GM23338 (cell line): ENCODE data around the gene SMTN. TPM values are rescaled to one million over a fixed set of nuclear protein-coding genes. Genes with fewer than 3 reads are reported as not detected.

Experiments
- ATAC-seq: fragments of 200-7000 bp; cut with Tn5 transposase; 3 replicates; pipeline ENCODE4 v1.9.1; 2020
- DNase-seq: peaks from one replicate; pipeline ENCODE4 v3.0.0-alpha.2; 2015; ENCODE audit warnings: low spot score
- H2AFZ ChIP-seq: fragments of 200-600 bp; sonication (generic); 2 replicates; pipeline ENCODE4 v1.8.0; 2016; ENCODE audit warnings: antibody characterized with exemption, mild to moderate bottlenecking, moderate library complexity
- H3F3A ChIP-seq: fragments of 200-600 bp; sonication (generic); replicated peaks from 2 replicates; pipeline ENCODE4 v1.8.0; 2017; ENCODE audit warnings: antibody characterized with exemption, mixed run types, low read depth
- H3K27ac ChIP-seq: fragments of 200-600 bp; sonication (generic); 2 replicates; pipeline ENCODE4 v1.6.1; 2016; ENCODE audit warnings: low read depth
- H3K27me3 ChIP-seq: fragments of 200-600 bp; sonication (generic); 2 replicates; pipeline ENCODE4 v1.8.0; 2016; ENCODE audit warnings: mild to moderate bottlenecking, mixed run types, moderate library complexity; ENCODE audit not compliant: insufficient read depth
- H3K36me3 ChIP-seq: fragments of 200-600 bp; sonication (generic); 2 replicates; pipeline ENCODE4 v1.8.0; 2016; ENCODE audit warnings: mild to moderate bottlenecking; ENCODE audit not compliant: insufficient read depth
- H3K4me1 ChIP-seq: fragments of 200-600 bp; sonication (generic); 2 replicates; pipeline ENCODE4 v1.8.0; 2016; ENCODE audit warnings: mild to moderate bottlenecking, moderate library complexity; ENCODE audit not compliant: insufficient read depth
- H3K4me2 ChIP-seq: fragments of 200-600 bp; sonication (generic); 2 replicates; pipeline ENCODE4 v1.7.1; 2017; ENCODE audit warnings: mixed run types
- H3K4me3 ChIP-seq: fragments of 200-600 bp; sonication (generic); 2 replicates; pipeline ENCODE4 v1.6.1; 2016; ENCODE audit warnings: mixed run types
- H3K79me2 ChIP-seq: fragments of 200-600 bp; sonication (generic); replicated peaks from 2 replicates; pipeline ENCODE4 v1.8.0; 2017; ENCODE audit warnings: mild to moderate bottlenecking; ENCODE audit not compliant: insufficient read depth
- H3K9me2 ChIP-seq: fragments of 200-600 bp; sonication (generic); 2 replicates; pipeline ENCODE4 v1.8.0; 2017; ENCODE audit not compliant: insufficient read depth
- H4K20me1 ChIP-seq: fragments of 200-600 bp; sonication (generic); replicated peaks from 2 replicates; pipeline ENCODE4 v1.8.0; 2017; ENCODE audit warnings: mild to moderate bottlenecking; ENCODE audit not compliant: insufficient read depth
- H3K27ac Mint-ChIP-seq: 2 replicates; pipeline ENCODE4 v1.8.0; 2020; ENCODE audit warnings: inconsistent platforms, mild to moderate bottlenecking, moderate library complexity, mixed read lengths
- H3K27me3 Mint-ChIP-seq: 3 replicates; pipeline ENCODE4 v1.8.0; 2022; ENCODE audit warnings: low read depth, mild to moderate bottlenecking, moderate library complexity, mixed read lengths, inconsistent platforms; ENCODE audit not compliant: insufficient read depth, poor library complexity
- H3K36me3 Mint-ChIP-seq: 3 replicates; pipeline ENCODE4 v1.8.0; 2021; ENCODE audit warnings: low read depth, mild to moderate bottlenecking, inconsistent platforms, moderate library complexity, mixed read lengths
- H3K4me1 Mint-ChIP-seq: 3 replicates; pipeline ENCODE4 v1.8.0; 2020; ENCODE audit warnings: mild to moderate bottlenecking, inconsistent platforms, mixed read lengths
- H3K4me3 Mint-ChIP-seq: 3 replicates; pipeline ENCODE4 v1.8.0; 2021; ENCODE audit warnings: moderate library complexity, mild to moderate bottlenecking, inconsistent platforms, mixed read lengths
- H3K9me3 Mint-ChIP-seq: 3 replicates; pipeline ENCODE4 v1.8.0; 2020; ENCODE audit warnings: moderate library complexity, mild to moderate bottlenecking, inconsistent platforms, mixed read lengths
- CREB1 ChIP-seq: fragments of 250-450 bp; sonication (Bioruptor Pico); IDR thresholded peaks from 2 replicates; pipeline ENCODE4 v1.5.0; 2020; ENCODE audit warnings: low read depth, mild to moderate bottlenecking, moderate library complexity
- EZH2 ChIP-seq: fragments of 200-600 bp; sonication (generic); IDR thresholded peaks from one replicate; pipeline ENCODE4 v1.8.0; 2017; ENCODE audit warnings: antibody characterized with exemption, mild to moderate bottlenecking, low read depth; ENCODE audit not compliant: unreplicated experiment
- EZH2phosphoT487 ChIP-seq: fragments of 200-600 bp; sonication (generic); IDR thresholded peaks from one replicate; pipeline ENCODE4 v1.8.1; 2018; ENCODE audit warnings: antibody characterized with exemption; ENCODE audit not compliant: unreplicated experiment
- JUNB ChIP-seq: IDR thresholded peaks from one replicate; pipeline ENCODE4 v1.6.1; 2016; ENCODE audit warnings: antibody characterized with exemption; ENCODE audit not compliant: unreplicated experiment
- NANOG ChIP-seq: IDR thresholded peaks from 2 replicates; pipeline ENCODE4 v1.6.1; 2016; ENCODE audit warnings: antibody characterized with exemption, borderline replicate concordance
- POLR2AphosphoS5 ChIP-seq: IDR thresholded peaks from 2 replicates; pipeline ENCODE4 v1.6.1; 2016; ENCODE audit warnings: antibody characterized with exemption, low read depth
- STAT1 ChIP-seq: IDR thresholded peaks from one replicate; pipeline ENCODE4 v1.6.1; 2016; ENCODE audit warnings: antibody characterized with exemption; ENCODE audit not compliant: unreplicated experiment
- ZNF114 ChIP-seq: fragments of 250-450 bp; sonication (Bioruptor Pico); IDR thresholded peaks from 2 replicates; pipeline ENCODE4 v1.5.0; 2020; ENCODE audit warnings: mild to moderate bottlenecking, moderate library complexity
- ZNF331 ChIP-seq: fragments of 250-450 bp; sonication (Bioruptor Pico); IDR thresholded peaks from 2 replicates; pipeline ENCODE4 v1.5.0; 2020; ENCODE audit warnings: low read depth, mild to moderate bottlenecking, moderate library complexity
- polyA plus RNA-seq: library from polyadenylated mRNA; unstranded; fragments of >200 nt; fragmentation: Nextera tagmentation; extraction: Ambion mirVana; gene quantifications from 2 replicates; pipeline ENCODE4 v1.2.1, GENCODE V29; 2016
- total RNA-seq: library from RNA; depleted of rRNA; stranded (reverse); fragments of >200 nt; shearing (Covaris generic); gene quantifications from 2 replicates; pipeline ENCODE4 v1.2.3, GENCODE V29; 2014
- TF ChIP-seq, protein P1 (sequence below): IDR thresholded peaks from one replicate; pipeline ENCODE4 v1.6.1; 2018; ENCODE audit warnings: antibody characterized with exemption; ENCODE audit not compliant: unreplicated experiment
- TF ChIP-seq, protein P2 (sequence below): fragments of 250-450 bp; sonication (Bioruptor Pico); IDR thresholded peaks from 2 replicates; pipeline ENCODE4 v1.5.0; 2020; ENCODE audit warnings: mild to moderate bottlenecking, moderate library complexity
- TF ChIP-seq, protein P3 (sequence below): IDR thresholded peaks from 2 replicates; pipeline ENCODE4 v1.6.1; 2016; ENCODE audit warnings: antibody characterized with exemption
- TF ChIP-seq, protein P4 (sequence below), 2 experiments: fragments of 200-600 bp in 1 of 2; sonication (generic) in 1 of 2; conservative IDR thresholded peaks; 2 replicates each; pipeline versions ENCODE4 v1.5.1 to v1.6.1; 2016 to 2017; ENCODE audit warnings: antibody characterized with exemption in 2 of 2, low read depth in 2 of 2, mild to moderate bottlenecking in 2 of 2, moderate library complexity in 1 of 2

The SMTN gene
- total and polyA plus RNA-seq, 2 experiments from 2014 or later, result 27.4 to 32.2 TPM

DNA sequence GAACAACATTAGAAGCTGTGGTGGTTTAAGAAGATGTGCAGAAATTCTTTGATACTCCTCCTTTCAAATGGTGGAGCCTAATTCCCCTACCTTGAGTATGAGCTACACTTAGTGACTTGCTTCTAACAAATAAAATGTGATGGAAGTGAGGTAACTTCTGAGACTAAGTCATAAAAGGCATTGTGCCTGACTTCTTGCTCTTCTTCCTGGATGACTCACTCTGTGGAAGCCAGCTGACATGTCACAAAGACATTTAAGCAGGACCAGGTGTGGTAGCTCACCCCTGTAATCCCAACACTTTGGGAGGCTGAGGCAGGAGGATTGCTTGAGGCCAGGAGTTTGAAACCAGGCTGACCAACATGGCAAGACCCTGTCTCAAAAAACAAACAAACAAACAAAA lies 63.1 kb downstream of the SMTN start:
- DNase-seq (no peak), ATAC-seq (no peak)
- no peaks in the 10 kb centered on the region for H3K9me2 ChIP-seq
- Mint-ChIP-seq H3K4me1 (peaks cover 7% of the 10 kb centered on the region; the same call in 2 of the 3 replicates), H3K36me3 (peaks cover 4% of the 10 kb centered on the region; the same call in 1 of the 3 replicates), H3K27me3 (peaks cover 11% of the 10 kb centered on the region), H3K4me3 (no peak overlapping the region), H3K9me3 (peaks cover 33% of the 10 kb centered on the region), H3K27ac (no peak overlapping the region)
- no peaks in the 10 kb centered on the region for H3F3A ChIP-seq
- peaks cover 12% of the 10 kb centered on the region; the same call in 1 of the 2 replicates for H3K4me1 ChIP-seq
- no peak overlapping the region for H3K27ac ChIP-seq
- H3K4me2 ChIP-seq, result no peak overlapping the region
- H3K36me3 ChIP-seq, result no peaks in the 10 kb centered on the region
- peaks cover 8% of the 10 kb centered on the region for H3K79me2 ChIP-seq
- H3K4me3 ChIP-seq, result no peak overlapping the region
- TF ChIP-seq, protein P1, sequence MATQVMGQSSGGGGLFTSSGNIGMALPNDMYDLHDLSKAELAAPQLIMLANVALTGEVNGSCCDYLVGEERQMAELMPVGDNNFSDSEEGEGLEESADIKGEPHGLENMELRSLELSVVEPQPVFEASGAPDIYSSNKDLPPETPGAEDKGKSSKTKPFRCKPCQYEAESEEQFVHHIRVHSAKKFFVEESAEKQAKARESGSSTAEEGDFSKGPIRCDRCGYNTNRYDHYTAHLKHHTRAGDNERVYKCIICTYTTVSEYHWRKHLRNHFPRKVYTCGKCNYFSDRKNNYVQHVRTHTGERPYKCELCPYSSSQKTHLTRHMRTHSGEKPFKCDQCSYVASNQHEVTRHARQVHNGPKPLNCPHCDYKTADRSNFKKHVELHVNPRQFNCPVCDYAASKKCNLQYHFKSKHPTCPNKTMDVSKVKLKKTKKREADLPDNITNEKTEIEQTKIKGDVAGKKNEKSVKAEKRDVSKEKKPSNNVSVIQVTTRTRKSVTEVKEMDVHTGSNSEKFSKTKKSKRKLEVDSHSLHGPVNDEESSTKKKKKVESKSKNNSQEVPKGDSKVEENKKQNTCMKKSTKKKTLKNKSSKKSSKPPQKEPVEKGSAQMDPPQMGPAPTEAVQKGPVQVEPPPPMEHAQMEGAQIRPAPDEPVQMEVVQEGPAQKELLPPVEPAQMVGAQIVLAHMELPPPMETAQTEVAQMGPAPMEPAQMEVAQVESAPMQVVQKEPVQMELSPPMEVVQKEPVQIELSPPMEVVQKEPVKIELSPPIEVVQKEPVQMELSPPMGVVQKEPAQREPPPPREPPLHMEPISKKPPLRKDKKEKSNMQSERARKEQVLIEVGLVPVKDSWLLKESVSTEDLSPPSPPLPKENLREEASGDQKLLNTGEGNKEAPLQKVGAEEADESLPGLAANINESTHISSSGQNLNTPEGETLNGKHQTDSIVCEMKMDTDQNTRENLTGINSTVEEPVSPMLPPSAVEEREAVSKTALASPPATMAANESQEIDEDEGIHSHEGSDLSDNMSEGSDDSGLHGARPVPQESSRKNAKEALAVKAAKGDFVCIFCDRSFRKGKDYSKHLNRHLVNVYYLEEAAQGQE, result no peak
- no peak for TF ChIP-seq EZH2phosphoT487
- no peak for TF ChIP-seq CREB1
- no peak for TF ChIP-seq POLR2AphosphoS5
- TF ChIP-seq ZNF114 (CRISPR knock-in tag), result no peak
- TF ChIP-seq, protein P2, sequence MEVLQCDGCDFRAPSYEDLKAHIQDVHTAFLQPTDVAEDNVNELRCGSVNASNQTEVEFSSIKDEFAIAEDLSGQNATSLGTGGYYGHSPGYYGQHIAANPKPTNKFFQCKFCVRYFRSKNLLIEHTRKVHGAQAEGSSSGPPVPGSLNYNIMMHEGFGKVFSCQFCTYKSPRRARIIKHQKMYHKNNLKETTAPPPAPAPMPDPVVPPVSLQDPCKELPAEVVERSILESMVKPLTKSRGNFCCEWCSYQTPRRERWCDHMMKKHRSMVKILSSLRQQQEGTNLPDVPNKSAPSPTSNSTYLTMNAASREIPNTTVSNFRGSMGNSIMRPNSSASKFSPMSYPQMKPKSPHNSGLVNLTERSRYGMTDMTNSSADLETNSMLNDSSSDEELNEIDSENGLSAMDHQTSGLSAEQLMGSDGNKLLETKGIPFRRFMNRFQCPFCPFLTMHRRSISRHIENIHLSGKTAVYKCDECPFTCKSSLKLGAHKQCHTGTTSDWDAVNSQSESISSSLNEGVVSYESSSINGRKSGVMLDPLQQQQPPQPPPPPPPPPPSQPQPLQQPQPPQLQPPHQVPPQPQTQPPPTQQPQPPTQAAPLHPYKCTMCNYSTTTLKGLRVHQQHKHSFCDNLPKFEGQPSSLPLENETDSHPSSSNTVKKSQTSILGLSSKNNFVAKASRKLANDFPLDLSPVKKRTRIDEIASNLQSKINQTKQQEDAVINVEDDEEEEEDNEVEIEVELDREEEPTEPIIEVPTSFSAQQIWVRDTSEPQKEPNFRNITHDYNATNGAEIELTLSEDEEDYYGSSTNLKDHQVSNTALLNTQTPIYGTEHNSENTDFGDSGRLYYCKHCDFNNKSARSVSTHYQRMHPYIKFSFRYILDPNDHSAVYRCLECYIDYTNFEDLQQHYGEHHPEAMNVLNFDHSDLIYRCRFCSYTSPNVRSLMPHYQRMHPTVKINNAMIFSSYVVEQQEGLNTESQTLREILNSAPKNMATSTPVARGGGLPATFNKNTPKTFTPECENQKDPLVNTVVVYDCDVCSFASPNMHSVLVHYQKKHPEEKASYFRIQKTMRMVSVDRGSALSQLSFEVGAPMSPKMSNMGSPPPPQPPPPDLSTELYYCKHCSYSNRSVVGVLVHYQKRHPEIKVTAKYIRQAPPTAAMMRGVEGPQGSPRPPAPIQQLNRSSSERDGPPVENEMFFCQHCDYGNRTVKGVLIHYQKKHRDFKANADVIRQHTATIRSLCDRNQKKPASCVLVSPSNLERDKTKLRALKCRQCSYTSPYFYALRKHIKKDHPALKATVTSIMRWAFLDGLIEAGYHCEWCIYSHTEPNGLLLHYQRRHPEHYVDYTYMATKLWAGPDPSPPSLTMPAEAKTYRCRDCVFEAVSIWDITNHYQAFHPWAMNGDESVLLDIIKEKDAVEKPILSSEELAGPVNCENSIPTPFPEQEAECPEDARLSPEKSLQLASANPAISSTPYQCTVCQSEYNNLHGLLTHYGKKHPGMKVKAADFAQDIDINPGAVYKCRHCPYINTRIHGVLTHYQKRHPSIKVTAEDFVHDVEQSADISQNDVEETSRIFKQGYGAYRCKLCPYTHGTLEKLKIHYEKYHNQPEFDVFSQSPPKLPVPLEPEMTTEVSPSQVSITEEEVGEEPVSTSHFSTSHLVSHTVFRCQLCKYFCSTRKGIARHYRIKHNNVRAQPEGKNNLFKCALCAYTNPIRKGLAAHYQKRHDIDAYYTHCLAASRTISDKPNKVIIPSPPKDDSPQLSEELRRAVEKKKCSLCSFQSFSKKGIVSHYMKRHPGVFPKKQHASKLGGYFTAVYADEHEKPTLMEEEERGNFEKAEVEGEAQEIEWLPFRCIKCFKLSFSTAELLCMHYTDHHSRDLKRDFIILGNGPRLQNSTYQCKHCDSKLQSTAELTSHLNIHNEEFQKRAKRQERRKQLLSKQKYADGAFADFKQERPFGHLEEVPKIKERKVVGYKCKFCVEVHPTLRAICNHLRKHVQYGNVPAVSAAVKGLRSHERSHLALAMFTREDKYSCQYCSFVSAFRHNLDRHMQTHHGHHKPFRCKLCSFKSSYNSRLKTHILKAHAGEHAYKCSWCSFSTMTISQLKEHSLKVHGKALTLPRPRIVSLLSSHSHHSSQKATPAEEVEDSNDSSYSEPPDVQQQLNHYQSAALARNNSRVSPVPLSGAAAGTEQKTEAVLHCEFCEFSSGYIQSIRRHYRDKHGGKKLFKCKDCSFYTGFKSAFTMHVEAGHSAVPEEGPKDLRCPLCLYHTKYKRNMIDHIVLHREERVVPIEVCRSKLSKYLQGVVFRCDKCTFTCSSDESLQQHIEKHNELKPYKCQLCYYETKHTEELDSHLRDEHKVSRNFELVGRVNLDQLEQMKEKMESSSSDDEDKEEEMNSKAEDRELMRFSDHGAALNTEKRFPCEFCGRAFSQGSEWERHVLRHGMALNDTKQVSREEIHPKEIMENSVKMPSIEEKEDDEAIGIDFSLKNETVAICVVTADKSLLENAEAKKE (CRISPR knock-in tag), result no peak
- TF ChIP-seq NANOG, result no peak
- TF ChIP-seq, protein P3, sequence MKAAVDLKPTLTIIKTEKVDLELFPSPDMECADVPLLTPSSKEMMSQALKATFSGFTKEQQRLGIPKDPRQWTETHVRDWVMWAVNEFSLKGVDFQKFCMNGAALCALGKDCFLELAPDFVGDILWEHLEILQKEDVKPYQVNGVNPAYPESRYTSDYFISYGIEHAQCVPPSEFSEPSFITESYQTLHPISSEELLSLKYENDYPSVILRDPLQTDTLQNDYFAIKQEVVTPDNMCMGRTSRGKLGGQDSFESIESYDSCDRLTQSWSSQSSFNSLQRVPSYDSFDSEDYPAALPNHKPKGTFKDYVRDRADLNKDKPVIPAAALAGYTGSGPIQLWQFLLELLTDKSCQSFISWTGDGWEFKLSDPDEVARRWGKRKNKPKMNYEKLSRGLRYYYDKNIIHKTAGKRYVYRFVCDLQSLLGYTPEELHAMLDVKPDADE, result no peak
- TF ChIP-seq ZNF331 (CRISPR knock-in tag), result no peak
- no peak for TF ChIP-seq JUNB
- no peak for TF ChIP-seq STAT1
- TF ChIP-seq, protein P4, sequence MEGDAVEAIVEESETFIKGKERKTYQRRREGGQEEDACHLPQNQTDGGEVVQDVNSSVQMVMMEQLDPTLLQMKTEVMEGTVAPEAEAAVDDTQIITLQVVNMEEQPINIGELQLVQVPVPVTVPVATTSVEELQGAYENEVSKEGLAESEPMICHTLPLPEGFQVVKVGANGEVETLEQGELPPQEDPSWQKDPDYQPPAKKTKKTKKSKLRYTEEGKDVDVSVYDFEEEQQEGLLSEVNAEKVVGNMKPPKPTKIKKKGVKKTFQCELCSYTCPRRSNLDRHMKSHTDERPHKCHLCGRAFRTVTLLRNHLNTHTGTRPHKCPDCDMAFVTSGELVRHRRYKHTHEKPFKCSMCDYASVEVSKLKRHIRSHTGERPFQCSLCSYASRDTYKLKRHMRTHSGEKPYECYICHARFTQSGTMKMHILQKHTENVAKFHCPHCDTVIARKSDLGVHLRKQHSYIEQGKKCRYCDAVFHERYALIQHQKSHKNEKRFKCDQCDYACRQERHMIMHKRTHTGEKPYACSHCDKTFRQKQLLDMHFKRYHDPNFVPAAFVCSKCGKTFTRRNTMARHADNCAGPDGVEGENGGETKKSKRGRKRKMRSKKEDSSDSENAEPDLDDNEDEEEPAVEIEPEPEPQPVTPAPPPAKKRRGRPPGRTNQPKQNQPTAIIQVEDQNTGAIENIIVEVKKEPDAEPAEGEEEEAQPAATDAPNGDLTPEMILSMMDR (conservative IDR thresholded peaks at IDR 0.05; ENCODE audit: low read depth in 2 of 2), result no peak
- no peak for TF ChIP-seq EZH2
- H4K20me1 ChIP-seq, result no peaks in the 10 kb centered on the region
- H2AFZ ChIP-seq, result no peak overlapping the region
- H3K27me3 ChIP-seq, result no peaks in the 10 kb centered on the region
